Gastroesophageal sphincter (tissue), 4 donors: ENCODE results near the gene BTN3A1. TPM values are rescaled to one million over a fixed set of nuclear protein-coding genes. Genes with fewer than 3 reads are reported as not detected.
A peak's percentile ranks its signal among the peaks of the same experiment; 100 is the strongest.

Source experiments
- ATAC-seq: fragments of 150-250 bp; one replicate; pipeline ENCODE4 v1.9.1; 2016; ENCODE audit warnings: mild to moderate bottlenecking, moderate library complexity
- H3K27ac ChIP-seq, 4 donors: fragments of 200-600 bp; sonication (generic) in 3 of 4; 1 replicate in 3 of 4; 2 replicates in 1 of 4; pipeline ENCODE4 v1.5.1; 2016 to 2019
- H3K27me3 ChIP-seq: fragments of 200-600 bp; sonication (generic); one replicate; pipeline ENCODE4 v1.5.1; 2019
- H3K36me3 ChIP-seq, 2 donors: fragments of 200-600 bp; sonication (generic); one replicate each; pipeline ENCODE4 v1.5.1; 2019; ENCODE audit warnings: control low read depth in 1 of 2
- H3K4me1 ChIP-seq, 3 donors: fragments of 200-600 bp; sonication (generic); 1 replicate in 2 of 3; 2 replicates in 1 of 3; pipeline ENCODE4 v1.5.1; 2016 to 2019; ENCODE audit warnings: control low read depth in 2 of 3
- H3K4me3 ChIP-seq, 2 donors: fragments of 200-600 bp; sonication (generic); one replicate each; pipeline ENCODE4 v1.5.1; 2019; ENCODE audit warnings: mild to moderate bottlenecking in 1 of 2, moderate library complexity in 1 of 2
- H3K9me3 ChIP-seq, 3 donors: fragments of 200-600 bp; sonication (generic); one replicate each; pipeline ENCODE4 v1.5.1; 2017 to 2019; ENCODE audit warnings: control low read depth in 2 of 3
- EP300 ChIP-seq: sonication (generic); formaldehyde crosslinking; IDR thresholded peaks from one replicate; pipeline ENCODE4 v1.6.1; 2017; ENCODE audit warnings: antibody characterized with exemption, mild to moderate bottlenecking
- POLR2A ChIP-seq, 2 donors: fragments of 450-650 bp; IDR thresholded peaks; one replicate each; pipeline ENCODE4 v1.6.1; 2017; ENCODE audit warnings: antibody characterized with exemption in 2 of 2, mild to moderate bottlenecking in 2 of 2, moderate library complexity in 1 of 2
- POLR2AphosphoS5 ChIP-seq: sonication (generic); formaldehyde crosslinking; IDR thresholded peaks from one replicate; pipeline ENCODE4 v1.6.1; 2017; ENCODE audit warnings: antibody characterized with exemption
- WGBS, 2 donors: methylation state at CpG; one replicate each; pipeline ENCODE4 v1.1.5; 2018; ENCODE audit warnings: low coverage in 1 of 2; 5-methylcytosine and 5-hydroxymethylcytosine counted together
- total RNA-seq, 4 donors: library from RNA; depleted of rRNA; stranded (reverse); fragments of >200 nt; gene quantifications; one replicate each; pipeline ENCODE4 v1.1.0, GENCODE V29; 2016
- TF ChIP-seq, protein P1 (sequence below), 4 experiments: fragments of 200-600 bp in 2 of 4; fragments of 450-650 bp in 2 of 4; sonication (generic) in 1 of 4; IDR thresholded peaks; one replicate each; pipeline ENCODE4 v1.5.1; 2017 to 2019; ENCODE audit warnings: antibody characterized with exemption in 4 of 4, mild to moderate bottlenecking in 2 of 4, moderate library complexity in 2 of 4

BTN3A1 gene
- total RNA-seq, 4 donors from 2014 or later = 7.5 to 14.3 (median 8.2) TPM

DNA sequence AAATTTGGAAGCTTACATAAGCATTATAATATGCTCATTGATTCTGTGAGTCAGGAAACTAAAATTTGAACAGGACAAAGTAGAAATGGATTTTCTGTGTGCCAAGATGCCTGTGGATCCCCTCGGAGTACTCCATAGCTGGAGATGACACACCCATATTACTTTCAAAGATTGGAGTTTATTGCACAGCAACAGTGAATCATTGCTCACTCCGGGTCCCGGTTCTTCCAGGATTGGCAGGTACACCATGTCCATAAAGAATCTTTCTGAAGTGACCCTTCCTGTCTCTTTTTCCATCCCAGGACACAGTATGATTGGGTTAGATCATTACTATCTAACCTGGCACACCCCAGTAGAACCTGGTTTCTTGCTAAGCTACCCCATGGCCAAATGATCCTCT lies 21.8 kb upstream of the BTN3A1 start:
- no peaks in the 10 kb centered on the region for H3K27me3 ChIP-seq
- H3K27ac ChIP-seq = no peak overlapping the region
- 80 to 90% methylated on average over 3 of the region's 3 CpGs for WGBS, 2 donors
- peaks cover 0 to 20% (median 0%) of the 10 kb centered on the region in 3 donors for H3K4me1 ChIP-seq
- no peaks in the 10 kb centered on the region for H3K9me3 ChIP-seq
- H3K36me3 ChIP-seq = peaks cover 0 to 6% of the 10 kb centered on the region in 2 donors
- no peak for ATAC-seq
- TF ChIP-seq POLR2AphosphoS5 (no peak), POLR2A (IDR thresholded peaks at IDR 0.05) (no peak)
- no peak overlapping the region for H3K4me3 ChIP-seq

DNA sequence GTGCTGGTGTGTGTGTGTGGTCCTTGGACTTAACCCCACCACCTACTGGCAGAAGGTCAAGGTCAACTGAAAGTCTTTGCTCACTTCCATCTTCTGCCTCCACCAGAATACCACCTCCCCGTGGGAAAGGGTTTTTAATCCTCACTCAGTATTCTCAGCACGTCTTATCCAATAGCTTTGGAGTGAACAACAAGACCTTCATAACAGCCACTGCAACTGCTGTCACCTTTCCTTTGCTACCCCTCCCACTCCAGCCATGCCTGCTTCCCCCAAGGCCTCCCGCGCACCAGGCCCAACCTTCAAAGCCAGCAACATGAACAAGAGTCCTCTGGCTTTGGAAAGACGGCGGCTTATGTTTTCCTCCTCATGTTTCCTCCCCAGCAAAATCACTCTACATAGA lies 20.0 kb upstream of the BTN3A1 start:
- H3K27me3 ChIP-seq = no peaks in the 10 kb centered on the region
- WGBS, 2 donors = 90 to 96% methylated on average over 2 to 4 of the region's 6 CpGs
- no peaks in the 10 kb centered on the region for H3K9me3 ChIP-seq
- no peak overlapping the region for H3K4me3 ChIP-seq
- no peaks in the 10 kb centered on the region for H3K36me3 ChIP-seq
- peaks cover 0 to 20% (median 0%) of the 10 kb centered on the region in 3 donors for H3K4me1 ChIP-seq
- no peak for ATAC-seq
- TF ChIP-seq POLR2A (IDR thresholded peaks at IDR 0.05) = no peak
- TF ChIP-seq, protein P1, sequence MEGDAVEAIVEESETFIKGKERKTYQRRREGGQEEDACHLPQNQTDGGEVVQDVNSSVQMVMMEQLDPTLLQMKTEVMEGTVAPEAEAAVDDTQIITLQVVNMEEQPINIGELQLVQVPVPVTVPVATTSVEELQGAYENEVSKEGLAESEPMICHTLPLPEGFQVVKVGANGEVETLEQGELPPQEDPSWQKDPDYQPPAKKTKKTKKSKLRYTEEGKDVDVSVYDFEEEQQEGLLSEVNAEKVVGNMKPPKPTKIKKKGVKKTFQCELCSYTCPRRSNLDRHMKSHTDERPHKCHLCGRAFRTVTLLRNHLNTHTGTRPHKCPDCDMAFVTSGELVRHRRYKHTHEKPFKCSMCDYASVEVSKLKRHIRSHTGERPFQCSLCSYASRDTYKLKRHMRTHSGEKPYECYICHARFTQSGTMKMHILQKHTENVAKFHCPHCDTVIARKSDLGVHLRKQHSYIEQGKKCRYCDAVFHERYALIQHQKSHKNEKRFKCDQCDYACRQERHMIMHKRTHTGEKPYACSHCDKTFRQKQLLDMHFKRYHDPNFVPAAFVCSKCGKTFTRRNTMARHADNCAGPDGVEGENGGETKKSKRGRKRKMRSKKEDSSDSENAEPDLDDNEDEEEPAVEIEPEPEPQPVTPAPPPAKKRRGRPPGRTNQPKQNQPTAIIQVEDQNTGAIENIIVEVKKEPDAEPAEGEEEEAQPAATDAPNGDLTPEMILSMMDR (IDR thresholded peaks at IDR 0.05) = no peak
- no peak for TF ChIP-seq POLR2AphosphoS5
- no peak overlapping the region for H3K27ac ChIP-seq

DNA sequence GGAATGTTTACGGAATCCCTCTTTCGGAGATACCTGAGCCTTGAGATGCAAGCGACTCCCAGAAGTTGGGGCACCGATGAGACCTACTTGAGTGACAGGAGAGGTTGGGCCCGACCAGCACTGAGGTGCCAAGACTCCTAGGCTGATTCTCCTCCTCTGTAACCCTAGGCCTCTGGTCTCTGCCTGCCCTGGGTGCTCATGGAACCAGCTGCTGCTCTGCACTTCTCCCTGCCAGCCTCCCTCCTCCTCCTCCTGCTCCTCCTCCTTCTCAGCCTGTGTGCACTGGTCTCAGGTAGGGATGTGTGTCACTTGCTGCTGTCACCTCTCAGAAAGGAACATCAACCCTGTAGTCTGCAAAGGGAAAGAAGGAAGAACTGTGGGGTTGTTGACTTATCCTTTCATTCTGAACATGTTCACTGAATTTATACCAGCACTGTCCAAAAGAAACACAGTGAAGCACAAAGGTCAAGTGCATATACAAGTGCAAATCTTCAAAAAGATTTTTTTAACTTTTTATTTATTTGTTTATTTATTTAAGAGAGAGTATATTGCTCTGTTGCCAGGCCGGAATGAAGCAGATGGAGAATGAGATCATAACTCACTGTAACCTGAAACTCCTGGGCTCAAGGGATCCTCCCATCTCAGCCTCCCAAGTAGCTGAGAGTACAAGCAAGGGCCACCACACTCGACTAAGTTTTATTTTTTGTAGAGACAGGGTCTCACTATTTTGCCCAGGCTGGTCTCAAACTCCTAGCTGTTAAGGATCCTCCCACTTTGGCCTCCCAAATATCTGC lies 18.3 kb upstream of the BTN3A1 start:
- 6 to 7% methylated on average over 6 to 7 of the region's 7 CpGs for WGBS, 2 donors
- Histone ChIP-seq H3K9me3 (no peaks in the 10 kb centered on the region), H3K4me3 (peak overlapping the region; percentile 60 to 82), H3K36me3 (peaks cover 0 to 10% of the 10 kb centered on the region in 2 donors), H3K27me3 (no peaks in the 10 kb centered on the region), H3K4me1 (peaks cover 0 to 20% (median 0%) of the 10 kb centered on the region in 3 donors), H3K27ac (peak overlapping the region; percentile 34 to 79 (median 76))
- ATAC-seq = peak; percentile 32
- TF ChIP-seq POLR2A (IDR thresholded peaks at IDR 0.05) = no peak
- TF ChIP-seq, protein P1 (IDR thresholded peaks at IDR 0.05) = no peak
- no peak for TF ChIP-seq EP300
- TF ChIP-seq POLR2AphosphoS5 = no peak

DNA sequence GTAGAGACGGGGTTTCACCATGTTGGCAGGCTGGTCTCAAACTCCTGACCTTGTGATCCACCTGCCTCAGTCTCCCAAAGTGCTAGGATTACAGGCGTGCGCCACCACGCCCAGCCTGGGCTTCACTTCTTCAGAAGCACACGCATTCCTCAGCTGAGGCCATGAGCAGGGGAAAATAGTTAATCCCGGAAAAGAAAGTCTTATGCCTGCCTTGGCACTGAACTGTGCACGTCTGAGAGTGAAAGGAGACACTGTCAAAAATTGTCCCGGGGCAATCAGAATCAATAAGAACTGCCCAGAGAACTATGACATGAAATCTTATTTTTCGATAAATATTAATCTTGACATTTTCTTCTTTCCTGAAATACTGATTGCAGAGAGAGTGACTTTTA lies 16.3 kb upstream of the BTN3A1 start:
- no peak overlapping the region for H3K27ac ChIP-seq
- no peak for TF ChIP-seq POLR2A (IDR thresholded peaks at IDR 0.05)
- no peak for TF ChIP-seq POLR2AphosphoS5
- TF ChIP-seq, protein P1 (IDR thresholded peaks at IDR 0.05) = no peak
- H3K27me3 ChIP-seq = no peaks in the 10 kb centered on the region
- ATAC-seq = no peak
- peaks cover 0 to 30% of the 10 kb centered on the region in 2 donors for H3K36me3 ChIP-seq
- no peak overlapping the region for H3K4me3 ChIP-seq
- H3K4me1 ChIP-seq = peaks cover 0 to 20% (median 0%) of the 10 kb centered on the region in 3 donors
- no peaks in the 10 kb centered on the region for H3K9me3 ChIP-seq
- 83% methylated on average over 5 to 8 of the region's 9 CpGs for WGBS, 2 donors

DNA sequence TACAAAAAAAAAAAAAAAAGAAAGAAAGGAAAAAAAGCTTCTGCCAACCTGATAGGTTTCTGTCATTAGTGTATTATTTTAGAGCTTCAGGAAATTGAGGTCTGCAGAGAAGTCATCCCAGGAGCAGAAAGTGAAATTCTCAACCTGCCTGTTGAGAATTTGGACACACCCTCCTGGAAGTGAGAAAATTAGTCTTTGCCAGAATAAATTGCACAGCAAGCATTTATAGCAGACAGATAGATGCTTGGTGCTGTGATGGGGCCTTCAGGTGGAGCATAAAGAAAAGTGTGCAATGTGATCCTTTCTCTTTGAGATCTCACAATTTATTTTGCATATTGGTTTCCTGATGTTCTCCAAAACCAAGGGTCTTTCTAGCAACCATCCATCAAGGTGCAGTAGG lies 14.5 kb upstream of the BTN3A1 start:
- TF ChIP-seq, protein P1 (IDR thresholded peaks at IDR 0.05) = no peak
- TF ChIP-seq POLR2AphosphoS5 = no peak
- no peak for TF ChIP-seq EP300
- no peak for TF ChIP-seq POLR2A (IDR thresholded peaks at IDR 0.05)
- H3K36me3 ChIP-seq = peaks cover 0 to 48% of the 10 kb centered on the region in 2 donors
- H3K9me3 ChIP-seq = no peaks in the 10 kb centered on the region
- H3K4me3 ChIP-seq = no peak overlapping the region
- no peak overlapping the region for H3K27ac ChIP-seq
- H3K4me1 ChIP-seq = peaks cover 0 to 18% (median 0%) of the 10 kb centered on the region in 3 donors
- no peaks in the 10 kb centered on the region for H3K27me3 ChIP-seq
- ATAC-seq = no peak
